Prostate gland (tissue), 2 donors: ENCODE results near the gene KDELR1.

Experiments
- CTCF ChIP-seq, 4 experiments: fragments of 200-600 bp in 2 of 4; fragments of 450-650 bp in 2 of 4; sonication (generic) in 2 of 4; IDR thresholded peaks; 1 replicate in 3 of 4; 2 replicates in 1 of 4; pipeline ENCODE4 v1.5.1; 2016 to 2019; ENCODE audit warnings: antibody characterized with exemption in 4 of 4, mild to moderate bottlenecking in 2 of 4, moderate library complexity in 2 of 4
- POLR2AphosphoS5 ChIP-seq: sonication (generic); formaldehyde crosslinking; IDR thresholded peaks from one replicate; pipeline ENCODE4 v1.6.1; 2017; ENCODE audit warnings: antibody characterized with exemption

GRCh38 chr19:48368936-48369335, 22.4 kb downstream of the KDELR1 start:
- TF ChIP-seq CTCF (IDR thresholded peaks at IDR 0.05) (no peak), POLR2AphosphoS5 (no peak)
